Breast epithelium (tissue), 3 donors: ENCODE data around the gene CNOT1.

Experiments used
- CTCF ChIP-seq, 3 donors: fragments of 450-650 bp; IDR thresholded peaks; one replicate each; pipeline ENCODE4 v1.5.1; 2016 to 2017; ENCODE audit warnings: antibody characterized with exemption in 3 of 3, mild to moderate bottlenecking in 3 of 3, moderate library complexity in 3 of 3
- POLR2A ChIP-seq: fragments of 450-650 bp; IDR thresholded peaks from one replicate; pipeline ENCODE4 v1.6.1; 2016; ENCODE audit warnings: antibody characterized with exemption, mild to moderate bottlenecking, moderate library complexity

GRCh38 chr16:58516768-58517107, 112.9 kb downstream of the CNOT1 start:
- TF ChIP-seq POLR2A (no peak), CTCF (IDR thresholded peaks at IDR 0.05) (no peak)
